Endothelial cell of umbilical vein (primary cell): Measurements from ENCODE around the gene SVIL. TPM values are rescaled to one million over a fixed set of nuclear protein-coding genes. Genes with fewer than 3 reads are reported as not detected.

Source experiments
- BruUV-seq: library from RNA; stranded (reverse); fragments of 400-500 nt; replicated peaks from 2 replicates; lab custom pipeline; 2021; lab: Mats Ljungman, UMichigan
- CTCF ChIA-PET: fragments of 300-600, 350-600 bp; sonication (Branson Sonifier 250); formaldehyde crosslinking; loops from one replicate; lab custom pipeline; 2021; ENCODE audit warnings: antibody characterized with exemption, inconsistent platforms; lab: Charles Lee
- POLR2A ChIA-PET: fragments of 300-600, 350-600 bp; sonication (Branson Sonifier 250); formaldehyde crosslinking; loops from one replicate; lab custom pipeline; 2021; ENCODE audit warnings: antibody characterized with exemption, inconsistent platforms; lab: Charles Lee
- DNase-seq: peaks from one replicate; pipeline ENCODE4 v3.0.0-alpha.2; 2011; ENCODE audit warnings: low read depth, low spot score
- FAIRE-seq: peaks from 2 replicates; lab custom pipeline; 2011; peaks lifted over from hg19 to GRCh38; lab: Jason Lieb, UNC
- H2AFZ ChIP-seq: 2 replicates; pipeline ENCODE4 v1.6.0; 2012; ENCODE audit warnings: low read depth, low read length, control low read depth, inconsistent platforms
- H3K27ac ChIP-seq: 2 replicates; pipeline ENCODE4 v1.5.1; 2011; ENCODE audit warnings: low read depth, mild to moderate bottlenecking, control low read depth, low read length, moderate library complexity; ENCODE audit not compliant: insufficient read depth
- H3K27me3 ChIP-seq, 2 experiments: 2 replicates each; pipeline versions ENCODE4 v1.6.0 to v1.6.1; 2011; ENCODE audit warnings: low read length in 2 of 2, mixed read lengths in 1 of 2; ENCODE audit not compliant: control insufficient read depth in 2 of 2, insufficient read depth in 2 of 2
- H3K36me3 ChIP-seq, 2 experiments: 2 replicates in 1 of 2; 3 replicates in 1 of 2; pipeline ENCODE4 v1.5.1; 2011; ENCODE audit warnings: low read length in 2 of 2, mild to moderate bottlenecking in 1 of 2, moderate library complexity in 1 of 2; ENCODE audit not compliant: control insufficient read depth in 2 of 2, insufficient read depth in 2 of 2; ENCODE audit errors: extremely low read depth in 1 of 2
- H3K4me1 ChIP-seq: 3 replicates; pipeline ENCODE4 v1.5.1; 2011; ENCODE audit warnings: mild to moderate bottlenecking, low read length; ENCODE audit not compliant: control insufficient read depth, insufficient read depth; ENCODE audit errors: extremely low read depth
- H3K4me2 ChIP-seq: 2 replicates; pipeline ENCODE4 v1.6.1; 2011; ENCODE audit warnings: low read length, control low read depth, mixed read lengths; ENCODE audit not compliant: insufficient read depth
- H3K4me3 ChIP-seq, 3 experiments: fragments of 200-600 bp in 1 of 3; sonication (generic), shearing (Covaris generic) in 1 of 3; replicated peaks in 1 of 3; 2 replicates each; pipeline ENCODE4 v1.5.1; 2011 to 2016; ENCODE audit warnings: control low read depth in 3 of 3, low read length in 3 of 3, mild to moderate bottlenecking in 2 of 3, inconsistent platforms in 1 of 3, low read depth in 1 of 3, moderate library complexity in 1 of 3; ENCODE audit not compliant: insufficient read depth in 1 of 3
- H3K79me2 ChIP-seq: 2 replicates; pipeline ENCODE4 v1.6.0; 2012; ENCODE audit warnings: low read length, inconsistent platforms; ENCODE audit not compliant: control insufficient read depth, insufficient read depth
- H3K9ac ChIP-seq: replicated peaks from 2 replicates; pipeline ENCODE3; 2011; ENCODE audit warnings: low read length, control low read depth; ENCODE audit not compliant: insufficient read depth; ENCODE audit errors: extremely low read depth
- H3K9me1 ChIP-seq: replicated peaks from 3 replicates; pipeline ENCODE4 v1.6.0; 2011; ENCODE audit warnings: mild to moderate bottlenecking, low read length; ENCODE audit not compliant: control insufficient read depth, insufficient read depth; ENCODE audit errors: extremely low read depth
- H3K9me3 ChIP-seq: replicated peaks from 2 replicates; pipeline ENCODE4 v1.5.1; 2012; ENCODE audit warnings: low read length, inconsistent platforms; ENCODE audit not compliant: control insufficient read depth, insufficient read depth
- H4K20me1 ChIP-seq: replicated peaks from 2 replicates; pipeline ENCODE3; 2011; ENCODE audit warnings: mild to moderate bottlenecking, low read length; ENCODE audit not compliant: control insufficient read depth, insufficient read depth; ENCODE audit errors: extremely low read depth
- EZH2 ChIP-seq: IDR thresholded peaks from 2 replicates; pipeline ENCODE4 v1.6.1; 2012; ENCODE audit warnings: borderline replicate concordance, low read depth, mild to moderate bottlenecking, moderate library complexity, low read length, inconsistent platforms; ENCODE audit not compliant: severe bottlenecking
- FOS ChIP-seq: IDR thresholded peaks from 2 replicates; pipeline ENCODE4 v1.6.1; 2011; ENCODE audit warnings: mild to moderate bottlenecking, low read length, moderate library complexity, borderline replicate concordance; ENCODE audit not compliant: insufficient read depth
- GATA2 ChIP-seq: IDR thresholded peaks from 2 replicates; pipeline ENCODE4 v1.7.0; 2011; ENCODE audit warnings: low read depth, mild to moderate bottlenecking, moderate library complexity, mixed read lengths, low read length; ENCODE audit not compliant: insufficient read length, insufficient read depth
- JUN ChIP-seq: IDR thresholded peaks from 2 replicates; pipeline ENCODE4 v1.6.1; 2011; ENCODE audit warnings: borderline replicate concordance, low read depth; ENCODE audit not compliant: insufficient read length, insufficient read depth
- MYC ChIP-seq: IDR thresholded peaks from one replicate; pipeline ENCODE4 v1.6.1; 2011; ENCODE audit warnings: mild to moderate bottlenecking, low read depth, low read length
- POLR2A ChIP-seq: IDR thresholded peaks from 2 replicates; pipeline ENCODE4 v1.6.1; 2012; ENCODE audit warnings: low read depth, mild to moderate bottlenecking, control low read depth, low read length
- POLR2AphosphoS5 ChIP-seq: IDR thresholded peaks from 2 replicates; pipeline ENCODE4 v1.6.1; 2012; ENCODE audit warnings: low read depth, mild to moderate bottlenecking, control low read depth, low read length, moderate library complexity; ENCODE audit not compliant: insufficient read depth
- dilution Hi-C: fragments of 300-500 bp; cut with MboI; formaldehyde crosslinking; loops from one replicate; pipeline ENCODE4 v1.15.0; 2019; ENCODE audit warnings: low sequenced_read_pairs; ENCODE audit not compliant: extremely low pct_ligation_motif_present
- intact Hi-C: fragments of 100-400 bp; cut with micrococcal nuclease; formaldehyde crosslinking; loops from one replicate; pipeline ENCODE4 v1.10.0; 2022
- polyA plus RNA-seq, 4 experiments: library from polyadenylated mRNA; depleted of rRNA in 3 of 4; stranded (reverse) in 3 of 4; unstranded in 1 of 4; fragments of >200 nt; gene quantifications; 2 replicates each; pipeline versions ENCODE4 v1.2.1 to v1.2.3, GENCODE V29; 2011 to 2012; ENCODE audit warnings: missing spikeins in 1 of 4
- total RNA-seq: library from RNA; stranded (reverse); gene quantifications from 2 replicates; pipeline ENCODE4 v1.2.3, GENCODE V29; 2021
- TF ChIP-seq, protein P1 (sequence below), 2 donors: IDR thresholded peaks; 1 replicate in 1 of 2; 2 replicates in 1 of 2; pipeline ENCODE4 v1.5.1; 2011; ENCODE audit warnings: low read length in 2 of 2, mild to moderate bottlenecking in 2 of 2, moderate library complexity in 2 of 2, control low read depth in 1 of 2, inconsistent platforms in 1 of 2, low read depth in 1 of 2; ENCODE audit not compliant: insufficient read depth in 1 of 2; ENCODE audit errors: extremely low read depth in 1 of 2
- TF ChIP-seq, protein P2 (sequence below): IDR thresholded peaks from 2 replicates; pipeline ENCODE4 v1.6.1; 2011; ENCODE audit not compliant: insufficient read depth, insufficient read length

Gene SVIL
- total and polyA plus RNA-seq, 2 donors (not counting 3 experiments of a cell fraction or from before 2014, with no cell fraction given): 22.6 to 70.7 TPM

GRCh38 chr10:29617880-29618340 lies 16.9 kb downstream of the SVIL start:
- Histone ChIP-seq H3K27me3 (no peaks in the 10 kb centered on the region), H3K4me2 (no peak overlapping the region), H3K9me1 (no peaks in the 10 kb centered on the region), H3K4me1 (no peaks in the 10 kb centered on the region), H3K9ac (no peak overlapping the region), H2AFZ (no peak overlapping the region), H3K79me2 (peaks cover 16% of the 10 kb centered on the region), H3K9me3 (no peaks in the 10 kb centered on the region), H3K4me3 (no peak overlapping the region), H3K27ac (no peak overlapping the region), H4K20me1 (no peaks in the 10 kb centered on the region), H3K36me3 (no peaks in the 10 kb centered on the region)
- FAIRE-seq (no peak), DNase-seq (no peak)
- ChIA-PET POLR2A (no interaction called here), CTCF (interaction anchor here (0.7 to 2.0 kb wide), 9 partner anchors 9 to 385 kb away, joined by 3 to 8 read pairs (median 3); partner anchors contain the start of gene SVIL)
- BruUV-seq: no TSS peak
- intact Hi-C loops: no loop called here
- TF ChIP-seq POLR2A (no peak), MYC (no peak), FOS (no peak), POLR2AphosphoS5 (no peak), EZH2 (no peak), GATA2 (no peak), JUN (no peak)
- TF ChIP-seq, protein P1, sequence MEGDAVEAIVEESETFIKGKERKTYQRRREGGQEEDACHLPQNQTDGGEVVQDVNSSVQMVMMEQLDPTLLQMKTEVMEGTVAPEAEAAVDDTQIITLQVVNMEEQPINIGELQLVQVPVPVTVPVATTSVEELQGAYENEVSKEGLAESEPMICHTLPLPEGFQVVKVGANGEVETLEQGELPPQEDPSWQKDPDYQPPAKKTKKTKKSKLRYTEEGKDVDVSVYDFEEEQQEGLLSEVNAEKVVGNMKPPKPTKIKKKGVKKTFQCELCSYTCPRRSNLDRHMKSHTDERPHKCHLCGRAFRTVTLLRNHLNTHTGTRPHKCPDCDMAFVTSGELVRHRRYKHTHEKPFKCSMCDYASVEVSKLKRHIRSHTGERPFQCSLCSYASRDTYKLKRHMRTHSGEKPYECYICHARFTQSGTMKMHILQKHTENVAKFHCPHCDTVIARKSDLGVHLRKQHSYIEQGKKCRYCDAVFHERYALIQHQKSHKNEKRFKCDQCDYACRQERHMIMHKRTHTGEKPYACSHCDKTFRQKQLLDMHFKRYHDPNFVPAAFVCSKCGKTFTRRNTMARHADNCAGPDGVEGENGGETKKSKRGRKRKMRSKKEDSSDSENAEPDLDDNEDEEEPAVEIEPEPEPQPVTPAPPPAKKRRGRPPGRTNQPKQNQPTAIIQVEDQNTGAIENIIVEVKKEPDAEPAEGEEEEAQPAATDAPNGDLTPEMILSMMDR (IDR thresholded peaks at IDR 0.05; ENCODE audit: extremely low read depth in 1 of 2, insufficient read depth in 1 of 2, low read depth in 1 of 2, low read length in 2 of 2): no peak
- TF ChIP-seq, protein P2, sequence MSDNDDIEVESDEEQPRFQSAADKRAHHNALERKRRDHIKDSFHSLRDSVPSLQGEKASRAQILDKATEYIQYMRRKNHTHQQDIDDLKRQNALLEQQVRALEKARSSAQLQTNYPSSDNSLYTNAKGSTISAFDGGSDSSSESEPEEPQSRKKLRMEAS: no peak
- dilution Hi-C loops: no loop called here
